ENCODE results near the gene ST3GAL5.

DNA sequence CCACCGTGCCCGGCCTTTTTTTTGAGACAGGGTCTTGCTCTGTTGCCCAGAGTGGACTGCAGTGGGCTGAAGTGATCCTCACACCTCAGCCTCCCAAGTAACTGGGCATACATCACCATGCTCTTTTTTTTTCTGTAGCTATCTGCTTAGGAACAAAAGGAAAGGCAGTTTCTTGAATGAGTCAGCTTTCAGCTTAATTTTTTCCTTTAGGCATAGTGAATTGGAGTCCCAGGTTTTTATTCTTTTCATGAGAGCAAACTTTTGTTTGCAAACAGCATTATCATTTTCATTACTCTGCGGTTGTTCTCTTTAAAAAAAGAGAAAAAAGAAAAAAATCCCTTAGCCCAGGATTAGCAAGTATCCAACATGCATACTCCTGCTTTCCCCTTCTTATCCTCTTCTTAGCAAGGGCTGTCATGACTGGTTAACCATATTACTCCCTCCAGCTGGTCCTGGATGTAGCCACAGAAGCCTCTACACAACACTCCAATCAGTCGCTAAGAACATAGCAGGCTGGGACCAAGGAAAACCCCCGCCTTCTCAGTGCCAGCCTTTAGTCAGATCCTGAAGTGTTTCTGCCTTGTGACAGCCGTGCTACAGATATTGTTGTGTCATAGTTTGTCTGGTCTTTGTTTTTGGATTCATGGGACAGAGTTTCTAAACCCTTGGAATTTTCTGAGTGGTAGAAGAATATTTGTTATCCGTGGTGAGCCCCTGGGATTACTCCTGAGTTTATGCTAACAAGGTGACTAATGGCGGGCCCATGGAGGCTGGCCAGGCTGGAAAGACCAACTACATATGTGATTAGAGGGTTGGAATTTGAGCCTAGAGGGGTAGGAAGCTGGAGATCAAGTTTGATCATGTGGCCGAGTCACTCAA, 23.3 kb upstream of the ST3GAL5 start:
- TF ChIP-seq POLR2A (IDR thresholded peaks at IDR 0.05; ENCODE audit: control extremely low read depth in 1 of 2, low read depth in 2 of 2, low read length in 2 of 2), result no peak
- no peak for TF ChIP-seq MAFK (IDR thresholded peaks at IDR 0.05; ENCODE audit: low read depth, low read length)
- no peak for TF ChIP-seq SP1 (IDR thresholded peaks at IDR 0.05; ENCODE audit: low read depth, low read length)
- no peak for TF ChIP-seq RFX5 (IDR thresholded peaks at IDR 0.05; ENCODE audit: borderline replicate concordance, low read depth, low read length)

All from H1 (cell line).